Heart left ventricle (tissue), 13 donors: ENCODE measurements around the gene CDC16.

ENCODE experiments used
- CTCF ChIP-seq, 12 donors: fragments of 200-600 bp; sonication (generic) in 4 of 12; IDR thresholded peaks; one replicate each; pipeline versions ENCODE4 v1.5.0 to v1.8.0; 2018 to 2022; ENCODE audit warnings: antibody characterized with exemption in 12 of 12, mild to moderate bottlenecking in 5 of 12
- POLR2A ChIP-seq, 2 donors: fragments of 450-650 bp; IDR thresholded peaks; one replicate each; pipeline ENCODE4 v1.6.1; 2017; ENCODE audit warnings: antibody characterized with exemption in 2 of 2, mild to moderate bottlenecking in 2 of 2, moderate library complexity in 2 of 2
- donor health status: ischemic (EF 13 %, LVEDD 7.1; RV severe dilation, severe dysfunction).
- donor health status: DM: no; HTN: yes; CAD: no.
- donor health status: DM: no; HTN: no; CAD: no.
- donor health status: ischemic (EF 25% LVEDD 6.9; RV normal size, moderate dysfunction).
- donor health status: ischemic (EF 25% LVEDD 5.7; RV mildly dilated, moderate dysfunction).
- donor health status: ischemic (EF 35%, LVEDD 5.7; RV mildly dilated, moderate dysfunction).
- donor health status: nonischemic (EF 11% LVEDD 7.7; RV severe dilation, severe dysfunction).
- donor health status: DM: yes; HTN: yes; CAD: no.
- donor health status: PGD.
- donor health status: ischemic (EF 29% LVEDD 5.4; RV normal size, mild dysfunction).
- donor health status: nonischemic (EF 23%, LVEDD 6.1; RV moderate dilation, normal function).

GRCh38 chr13:114272977-114273376 is 38.3 kb downstream of the CDC16 start:
- TF ChIP-seq CTCF (IDR thresholded peaks at IDR 0.05): no peak
- TF ChIP-seq POLR2A (IDR thresholded peaks at IDR 0.05): no peak
